DMS153 treated with DMSO at 0.1 percent for 48 hours (cell line): ENCODE data around the gene PAK4.
A peak's percentile ranks its signal among the peaks of the same experiment; 100 is the strongest.
"Not testable (repeated sequence)": the region's sequence is repeated elsewhere in the genome, so short reads cannot be mapped to it uniquely, and the experiment has no call there.

ENCODE experiments used
- DNase-seq: peaks from one replicate; lab custom pipeline; 2025; ENCODE audit not compliant: unreplicated experiment; lab: John Stamatoyannopoulos, UW

The PAK4 gene

DNA sequence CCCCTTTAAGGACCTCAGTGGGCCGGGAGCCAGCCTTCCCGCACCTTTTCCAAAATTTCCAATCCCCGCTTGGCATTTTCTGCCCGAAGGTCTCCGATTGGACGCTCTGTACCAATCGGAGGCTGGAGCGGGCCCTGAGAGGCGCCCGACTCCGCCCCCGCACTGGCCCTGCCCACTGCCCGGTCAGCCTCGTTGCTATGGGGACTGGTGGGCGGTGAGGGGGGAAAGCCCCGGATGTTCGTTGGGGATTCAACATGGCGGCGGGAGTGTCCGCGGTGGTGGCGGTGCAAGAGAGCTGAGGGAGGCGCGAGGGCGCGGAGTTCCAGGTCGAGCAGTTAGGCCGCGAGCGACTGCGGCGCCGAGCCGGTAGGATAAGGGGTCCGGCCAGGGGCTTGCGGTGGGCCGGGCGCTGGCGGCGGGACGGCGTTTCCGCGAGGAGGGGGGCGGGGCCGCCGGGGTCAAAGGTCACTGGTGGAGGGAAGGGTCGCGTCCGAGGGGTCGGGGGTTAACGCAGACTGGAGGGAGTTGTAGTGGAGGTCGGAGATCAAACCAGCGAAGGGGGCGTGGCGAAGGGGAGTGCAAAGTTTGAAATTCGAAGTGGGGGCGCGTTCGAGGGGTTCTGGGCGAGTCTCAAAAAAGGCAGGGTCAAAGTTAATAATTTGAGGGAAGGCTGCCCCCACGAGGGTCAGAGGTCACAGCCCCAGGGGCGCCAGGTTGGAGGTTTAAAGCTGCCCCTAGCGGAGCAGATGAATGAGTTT, at the start of gene PAK4:
TSS of gene PAK4 (plus strand) at position 233 of the 758 bp plus-strand sequence. CDS start 43,768 bp downstream, outside the sequence.
- DNase-seq, result peak; percentile 96

DNA sequence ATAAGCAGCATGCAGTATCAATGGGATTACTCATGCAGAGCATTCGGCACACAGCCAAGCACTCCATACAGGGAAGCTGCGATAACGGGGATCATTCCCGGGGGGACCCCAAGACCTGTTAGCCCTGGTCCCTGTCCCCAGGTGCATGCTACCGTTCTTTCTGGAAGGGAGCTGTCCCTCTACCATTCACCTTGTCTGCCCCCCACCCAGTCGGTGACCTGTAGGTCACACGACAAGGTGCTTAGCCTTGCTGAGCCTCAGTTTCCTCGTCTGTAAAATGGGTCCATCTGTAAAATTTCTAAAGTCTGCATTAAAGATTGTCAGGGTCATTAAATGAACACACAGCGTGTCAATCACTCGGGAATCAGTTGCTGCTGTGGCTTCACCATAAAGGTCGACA, 48.3 kb upstream of the PAK4 start:
- no peak for DNase-seq

DNA sequence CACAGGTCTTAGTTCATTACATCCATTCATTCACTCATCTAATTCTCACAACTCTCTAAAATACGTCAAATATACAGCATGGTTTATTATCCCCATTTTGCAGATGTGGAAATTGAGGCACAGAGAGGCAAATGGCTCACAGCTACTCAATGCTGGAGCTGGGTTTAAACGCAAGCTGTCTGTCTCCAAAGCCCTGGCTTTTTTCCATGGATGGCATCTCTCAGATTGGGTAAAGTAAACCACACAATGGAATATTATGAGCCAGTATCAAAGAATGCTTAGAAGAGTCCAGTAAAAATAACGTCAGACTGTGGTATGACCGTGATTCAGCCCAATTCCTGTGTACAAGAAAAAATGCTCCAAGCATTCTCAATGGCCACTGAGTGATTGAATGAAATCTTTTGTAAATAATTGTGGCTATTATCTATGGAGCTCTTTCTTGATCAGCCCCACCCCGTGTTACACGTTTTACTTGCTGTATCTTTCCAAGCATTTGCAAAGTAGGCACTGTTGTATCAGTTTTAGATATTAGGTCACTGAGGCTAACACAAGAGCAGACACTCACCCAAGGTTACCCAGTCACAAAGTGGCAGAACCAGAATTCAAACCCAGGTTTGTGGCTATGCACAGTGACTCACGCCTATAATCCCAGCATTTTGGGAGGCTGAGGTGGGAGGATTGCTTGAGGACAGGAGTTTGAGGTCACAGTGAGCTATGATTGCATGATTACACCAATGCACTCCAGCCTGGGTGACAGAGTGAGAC, 47.0 kb upstream of the PAK4 start:
- no peak for DNase-seq

DNA sequence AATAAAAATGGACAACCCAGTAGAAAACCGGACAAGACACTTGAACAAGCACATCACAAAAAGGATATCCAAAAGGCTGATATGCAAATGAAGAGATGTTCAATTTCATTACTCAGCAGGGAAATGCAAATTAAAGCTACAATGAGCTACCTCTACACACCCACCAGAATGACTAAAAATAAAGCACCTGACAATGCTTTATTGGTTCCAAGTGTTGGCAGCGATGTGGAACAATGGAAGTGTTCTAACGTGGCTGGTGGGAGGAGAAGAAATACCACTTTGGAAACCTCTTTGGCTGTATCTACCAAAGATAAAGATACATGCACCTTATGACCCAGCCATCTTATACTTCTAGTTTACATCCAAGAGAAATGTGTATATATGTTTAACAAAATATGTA, 45.2 kb upstream of the PAK4 start:
- no peak for DNase-seq

DNA sequence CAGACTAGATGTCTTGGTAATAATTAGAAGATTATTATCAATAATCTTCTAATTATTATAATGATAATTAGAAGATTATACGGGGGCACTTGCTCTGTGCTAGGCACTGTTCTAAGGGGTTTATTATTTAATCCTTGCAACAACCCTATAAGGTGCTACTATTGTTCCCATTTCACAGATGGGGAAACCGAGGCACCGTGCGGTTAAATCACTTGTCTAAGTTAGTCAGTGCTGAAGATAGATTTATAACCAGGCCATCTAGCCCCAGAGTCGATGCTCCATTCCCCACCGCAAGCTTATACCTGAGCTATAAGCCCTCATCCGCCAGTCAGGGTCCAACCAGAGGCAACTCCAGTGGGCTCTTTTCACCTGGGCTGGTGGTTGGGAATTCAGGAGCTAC, 43.4 kb upstream of the PAK4 start:
- DNase-seq, result no peak

DNA sequence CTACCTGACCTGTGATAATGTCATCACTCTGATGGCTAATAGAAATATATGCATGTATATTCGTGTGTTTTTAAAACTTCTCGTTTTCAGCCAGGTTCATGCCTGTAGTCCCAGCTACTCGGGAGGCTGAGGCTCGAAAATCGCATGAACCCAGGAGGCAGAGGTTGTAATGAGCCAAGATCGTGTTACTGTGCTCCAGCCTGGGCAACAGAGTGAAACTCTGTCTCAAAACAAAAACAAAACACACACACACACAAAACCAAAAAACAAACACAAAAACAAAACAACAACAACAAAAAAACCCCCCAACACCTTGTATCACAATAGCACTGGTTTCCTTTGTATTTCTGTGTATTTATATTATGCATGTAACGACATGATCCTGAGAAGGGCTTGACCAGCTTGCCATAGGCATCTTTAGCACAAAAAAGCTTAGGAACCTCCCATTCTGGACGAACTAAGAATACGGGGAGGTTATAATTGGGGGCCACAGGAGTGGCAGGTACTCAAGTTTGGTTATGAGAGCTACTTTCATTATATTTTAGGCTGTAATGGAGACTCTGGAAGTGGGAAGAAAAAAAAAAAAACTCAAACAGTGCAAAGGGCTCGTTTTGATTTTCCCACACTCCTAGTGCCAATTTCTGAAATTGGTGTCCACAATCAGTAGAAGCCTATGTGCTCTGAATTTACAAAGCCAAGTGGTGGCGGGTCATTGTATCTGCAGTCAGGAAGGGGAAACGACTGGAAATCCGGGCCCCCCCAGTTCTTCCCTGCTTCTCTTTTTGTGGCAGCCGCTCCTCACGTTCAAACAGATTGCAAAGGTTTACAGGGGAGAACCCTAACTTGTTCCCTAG, 42.6 kb upstream of the PAK4 start:
- no peak for DNase-seq

DNA sequence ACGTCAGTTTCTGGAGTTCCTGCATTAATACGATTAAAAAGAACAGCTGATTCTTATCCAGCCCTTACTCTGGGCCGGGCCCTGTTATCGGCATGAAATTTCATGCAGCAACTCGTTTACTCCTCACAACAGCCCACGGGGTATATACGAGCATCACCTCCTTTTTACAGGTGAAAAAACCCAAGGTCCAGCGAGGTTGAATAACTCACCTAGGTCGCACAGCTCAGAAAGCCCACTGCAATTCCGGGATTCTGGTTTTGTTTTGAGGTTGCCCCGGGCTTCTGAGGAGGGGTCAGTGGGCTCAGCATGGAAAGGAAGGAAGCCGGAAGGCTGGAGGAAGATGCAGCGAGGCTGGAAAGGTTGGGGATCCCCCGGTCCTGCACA, 42.0 kb upstream of the PAK4 start:
- no peak for DNase-seq

DNA sequence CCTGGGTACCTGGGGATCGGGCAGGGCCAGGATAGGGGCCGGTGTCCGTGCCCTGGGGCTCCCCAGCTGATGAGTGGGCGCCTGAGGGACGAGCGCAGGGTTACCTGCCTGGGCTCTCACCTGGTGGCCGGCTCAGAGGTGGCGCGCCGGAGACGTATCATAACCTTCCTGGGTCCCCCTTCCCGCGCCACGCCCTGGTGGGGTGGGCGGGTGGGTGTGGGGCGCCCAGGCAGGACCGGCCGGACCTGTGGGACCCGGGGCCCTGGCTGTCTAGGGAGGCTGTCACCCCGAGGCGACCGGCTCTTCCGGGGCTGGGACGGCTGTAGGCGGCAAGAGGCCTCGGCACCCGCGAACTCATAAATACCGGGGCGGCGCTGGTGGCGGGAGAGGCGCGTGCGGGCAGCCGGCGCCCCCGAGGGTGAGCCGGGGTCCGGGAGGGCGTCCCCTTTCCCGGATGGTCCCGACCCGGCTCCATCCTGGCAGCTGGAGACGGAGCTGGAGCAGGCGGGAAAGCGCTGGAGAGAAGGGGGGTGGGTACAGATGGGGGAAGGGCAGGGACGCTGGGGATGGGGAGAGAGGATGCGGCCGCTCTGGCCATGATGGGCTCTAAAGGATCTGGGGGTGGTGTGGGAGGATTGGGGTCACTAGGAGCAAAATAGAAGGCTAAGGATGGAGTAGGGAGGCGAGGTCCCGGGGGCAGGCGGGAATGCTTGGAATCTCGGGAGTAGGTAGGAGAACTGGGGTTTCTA, 41.4 kb upstream of the PAK4 start, which contains the start of gene ACP7:
TSS of gene ACP7 (plus strand) at position 386 of the 749 bp plus-strand sequence. CDS start 902 bp downstream, outside the sequence.
- DNase-seq, result no peak

DNA sequence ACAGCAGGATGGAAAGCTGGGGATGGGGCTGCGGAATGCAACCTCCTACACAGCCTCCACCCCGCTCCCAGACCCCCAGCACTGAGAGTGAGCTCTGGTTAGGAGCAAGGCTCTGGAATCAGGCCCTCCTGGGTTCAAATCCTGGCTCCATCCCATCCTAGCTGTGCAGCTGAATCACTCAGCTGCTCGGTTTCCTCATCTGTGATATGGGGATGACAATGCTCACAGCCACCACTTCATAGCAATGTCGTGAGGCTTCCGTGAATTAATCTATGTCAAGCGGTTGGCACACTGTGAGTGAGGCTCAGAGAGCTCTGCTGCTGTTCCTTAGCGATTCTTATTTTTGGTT, 40.9 kb upstream of the PAK4 start:
- no peak for DNase-seq

DNA sequence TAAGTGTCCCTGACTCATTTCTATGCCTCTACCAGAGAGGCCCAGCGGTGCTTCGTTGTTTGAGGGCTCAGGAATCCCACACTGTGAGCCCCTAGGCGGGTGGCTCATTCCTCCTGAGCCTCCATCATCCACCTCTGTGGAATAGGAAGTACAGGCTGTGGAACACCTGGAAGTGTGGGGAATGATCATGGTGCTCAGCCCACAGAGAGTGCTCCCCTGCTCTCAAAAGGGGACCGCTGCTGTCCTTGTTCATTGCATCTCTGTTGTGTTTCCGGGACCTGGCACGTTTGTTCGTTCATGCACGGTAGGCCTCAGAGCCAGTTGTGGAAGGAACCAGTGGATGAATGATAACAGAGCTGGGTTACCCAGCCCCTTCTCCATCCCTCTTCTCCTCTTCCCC, 40.2 kb upstream of the PAK4 start:
- DNase-seq, result no peak

DNA sequence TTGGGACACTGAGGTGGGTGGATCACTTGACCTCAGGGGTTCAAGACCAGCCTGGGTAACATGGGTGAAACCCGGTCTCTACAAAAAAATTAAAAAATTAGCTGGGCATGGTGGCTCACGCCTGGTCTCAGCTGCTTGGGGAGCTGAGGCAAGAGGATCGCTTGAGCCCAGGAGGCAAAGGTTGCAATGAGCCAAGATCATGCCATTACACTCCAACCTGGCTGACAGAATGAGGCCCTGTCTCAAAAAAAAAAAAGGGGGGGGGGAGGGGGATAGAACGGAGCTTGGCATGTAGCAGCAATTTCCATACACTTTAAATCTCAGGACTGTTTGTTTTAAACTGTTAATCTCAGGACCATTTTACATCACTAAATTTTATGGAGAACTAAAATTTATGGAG, 39.2 kb upstream of the PAK4 start:
- DNase-seq, result no peak

DNA sequence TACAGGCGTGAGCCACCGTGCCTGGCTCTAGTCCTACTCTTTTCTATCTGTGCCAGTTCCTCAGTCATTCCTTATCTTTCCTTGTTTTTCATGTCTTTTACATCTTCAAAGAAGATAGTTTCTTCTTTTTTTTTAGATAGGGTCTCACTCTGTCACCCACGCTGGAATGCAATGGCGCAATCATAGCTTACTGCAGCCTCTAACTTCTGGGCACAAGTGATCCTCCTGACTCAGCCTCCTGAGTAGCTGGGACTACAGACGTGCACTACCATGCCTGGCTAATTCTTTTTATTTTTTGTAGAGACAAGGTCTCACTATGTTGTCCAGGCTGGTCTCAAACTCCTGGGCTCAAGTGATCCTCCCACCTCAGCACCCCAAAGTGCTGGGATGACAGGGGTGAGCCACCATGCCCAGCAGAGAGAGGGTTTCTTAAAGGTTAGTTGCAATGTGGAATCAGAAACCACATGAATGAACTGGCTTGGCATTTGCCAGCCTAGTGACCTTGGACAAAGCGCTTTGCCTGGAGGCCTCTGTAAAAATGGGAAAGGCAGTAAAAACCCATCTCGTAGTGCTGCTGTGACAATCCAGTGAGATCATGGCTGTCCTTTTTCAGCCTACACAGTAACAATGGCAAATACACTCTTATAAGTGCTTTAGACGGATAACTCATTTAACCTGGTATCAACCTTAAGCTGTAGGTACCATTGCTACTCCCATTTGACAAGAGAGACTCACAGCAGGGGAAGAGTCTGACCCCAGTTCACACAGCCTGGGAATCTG, 37.5 kb upstream of the PAK4 start:
- no peak for DNase-seq

DNA sequence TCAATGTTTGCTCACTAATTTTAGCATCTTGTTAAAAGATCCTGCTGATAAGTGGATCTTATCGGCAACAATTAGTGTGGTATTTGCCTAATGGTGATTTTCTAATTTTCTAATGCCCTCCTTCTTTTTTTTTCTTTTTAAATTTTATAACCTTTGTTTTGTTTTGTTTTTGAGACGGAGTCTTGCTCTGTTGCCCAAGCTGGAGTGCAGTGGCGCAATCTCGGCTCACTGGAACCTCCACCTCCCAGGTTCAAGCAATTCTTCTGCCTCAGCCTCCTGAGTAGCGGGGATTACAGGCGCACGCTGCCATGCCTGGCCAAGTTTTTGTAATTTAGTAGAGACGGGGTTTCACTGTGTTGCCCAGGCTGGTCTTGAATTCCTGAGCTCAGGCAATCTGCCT, 35.6 kb upstream of the PAK4 start:
- DNase-seq, result not testable (repeated sequence)

DNA sequence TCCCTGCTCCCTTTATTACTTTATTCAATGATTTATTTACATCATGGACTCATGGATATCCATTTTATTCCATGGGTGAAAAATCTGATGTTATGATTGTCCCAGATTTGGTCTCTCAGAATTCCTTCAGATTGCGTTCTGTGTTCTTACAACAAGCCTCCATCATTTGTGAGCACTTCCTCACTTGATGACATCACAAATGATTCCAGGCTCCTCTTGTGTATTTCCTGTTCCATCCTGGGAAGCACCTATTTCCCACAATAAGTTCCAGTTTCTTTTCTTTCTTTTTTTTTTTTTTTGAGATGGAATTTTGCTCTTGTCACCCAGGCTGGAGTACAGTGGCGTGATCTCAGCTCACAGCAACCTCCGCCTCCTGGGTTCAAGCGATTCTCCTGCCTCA, 34.7 kb upstream of the PAK4 start:
- no peak for DNase-seq

DNA sequence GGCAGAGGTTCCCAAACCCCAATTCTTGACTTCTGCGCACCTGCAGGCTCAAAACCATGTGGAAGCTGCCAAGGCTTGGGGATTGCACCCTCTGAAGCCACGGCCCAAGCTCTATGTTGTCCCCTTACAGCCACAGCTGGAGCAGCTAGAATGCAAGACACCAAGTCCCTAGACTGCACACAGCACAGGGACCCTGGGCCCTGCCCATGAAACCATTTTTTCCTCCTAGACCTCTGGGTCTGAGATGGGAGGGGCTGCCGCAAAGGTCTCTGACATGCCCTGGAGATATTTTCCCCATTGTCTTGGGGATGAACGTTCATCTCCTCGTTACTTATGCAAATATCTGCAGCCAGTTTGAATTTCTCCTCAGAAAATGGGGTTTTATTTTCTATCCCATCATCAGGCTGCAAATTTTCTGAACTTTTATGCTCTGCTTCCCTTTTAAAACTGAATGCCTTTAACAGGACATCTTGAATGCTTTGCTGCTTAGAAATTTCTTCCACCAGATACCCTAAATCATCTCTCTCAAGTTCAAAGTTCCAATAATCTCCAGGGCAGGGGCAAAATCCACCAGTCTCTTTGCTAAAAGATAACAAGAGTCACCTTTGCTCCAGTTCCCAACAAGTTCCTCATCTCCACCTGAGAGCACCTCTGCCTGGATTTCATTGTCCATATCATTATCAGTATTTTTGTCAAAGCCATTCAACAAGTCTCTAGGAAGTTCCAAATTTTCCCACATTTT, 29.6 kb upstream of the PAK4 start:
- DNase-seq, result not testable (repeated sequence)

DNA sequence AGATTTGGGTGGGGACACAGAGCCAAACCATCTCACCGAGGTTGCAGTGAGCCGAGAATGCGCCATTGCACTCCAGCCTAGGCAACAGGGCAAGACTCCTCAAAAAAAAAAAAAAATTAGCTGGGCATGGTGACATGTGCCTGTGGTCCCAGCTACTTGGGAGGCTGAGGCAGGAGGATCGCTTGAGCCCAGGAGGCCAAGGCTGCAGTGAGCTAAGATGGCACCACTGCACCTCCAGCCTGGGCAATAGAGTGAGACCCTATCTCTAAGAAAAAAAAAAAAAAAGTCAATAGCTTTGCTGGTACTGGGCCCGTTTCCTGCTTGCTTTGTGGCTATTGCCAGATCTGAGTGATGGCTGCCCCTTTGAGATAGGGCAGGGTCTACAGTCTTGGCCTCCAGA, 28.3 kb upstream of the PAK4 start:
- DNase-seq, result no peak

DNA sequence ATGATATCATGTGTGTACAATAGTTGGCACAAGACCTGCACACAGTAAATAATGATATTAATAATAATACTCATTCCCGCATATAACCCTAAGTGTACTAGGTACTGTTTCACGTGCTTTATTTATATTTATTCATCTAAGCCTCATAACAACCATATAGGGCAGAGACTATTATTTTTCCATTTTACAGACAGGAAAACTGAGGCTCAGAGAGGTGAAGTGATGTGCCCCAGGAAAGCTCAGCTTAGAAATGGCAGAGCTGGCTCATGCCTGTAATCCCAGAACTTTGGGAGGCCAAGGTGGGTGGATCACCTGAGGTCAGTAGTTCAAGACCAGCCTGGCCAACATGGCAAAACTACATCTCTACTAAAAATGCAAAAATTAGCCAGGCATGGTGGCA, 27.9 kb upstream of the PAK4 start:
- no peak for DNase-seq

DNA sequence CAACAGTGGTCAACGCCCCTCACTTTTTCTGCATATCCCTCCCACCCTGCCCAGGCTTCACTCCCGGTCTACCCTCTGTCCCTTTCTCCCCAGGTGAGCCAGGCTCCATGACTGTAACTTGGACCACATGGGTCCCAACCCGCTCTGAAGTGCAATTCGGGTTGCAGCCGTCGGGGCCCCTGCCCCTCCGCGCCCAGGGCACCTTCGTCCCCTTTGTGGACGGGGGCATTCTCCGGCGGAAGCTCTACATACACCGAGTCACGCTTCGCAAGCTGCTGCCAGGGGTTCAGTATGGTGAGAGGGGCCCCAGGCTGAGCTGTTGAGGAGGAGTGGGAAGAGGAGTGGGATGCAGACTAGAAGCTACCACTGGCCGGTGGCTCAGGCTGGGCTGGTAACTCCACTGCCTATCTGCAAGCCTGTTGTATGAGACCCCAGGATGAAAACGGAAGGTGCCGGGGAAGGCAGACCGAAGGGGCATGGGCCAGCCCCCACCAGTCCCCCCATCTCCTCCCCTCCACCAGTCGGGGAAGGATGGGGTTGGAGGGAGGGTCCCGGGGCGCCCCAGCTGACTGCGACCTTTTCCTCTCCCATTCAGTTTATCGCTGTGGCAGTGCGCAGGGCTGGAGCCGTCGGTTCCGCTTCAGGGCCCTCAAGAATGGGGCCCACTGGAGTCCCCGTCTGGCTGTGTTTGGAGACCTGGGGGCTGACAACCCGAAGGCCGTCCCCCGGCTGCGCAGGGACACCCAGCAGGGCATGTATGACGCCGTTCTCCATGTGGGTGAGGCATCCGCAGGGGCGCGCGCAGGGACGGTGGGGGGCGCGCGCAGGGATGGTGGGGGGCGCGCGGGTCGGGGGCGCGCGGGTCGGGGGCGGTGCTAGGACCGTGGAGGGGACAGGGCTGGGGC, 27.0 kb upstream of the PAK4 start:
- no peak for DNase-seq
